ENCODE results near the gene CDC14B. TPM values are rescaled to one million over a fixed set of nuclear protein-coding genes. Genes with fewer than 3 reads are reported as not detected.

Gene CDC14B
- total RNA-seq, 1 experiment from 2014 or later = 57.1 TPM

DNA sequence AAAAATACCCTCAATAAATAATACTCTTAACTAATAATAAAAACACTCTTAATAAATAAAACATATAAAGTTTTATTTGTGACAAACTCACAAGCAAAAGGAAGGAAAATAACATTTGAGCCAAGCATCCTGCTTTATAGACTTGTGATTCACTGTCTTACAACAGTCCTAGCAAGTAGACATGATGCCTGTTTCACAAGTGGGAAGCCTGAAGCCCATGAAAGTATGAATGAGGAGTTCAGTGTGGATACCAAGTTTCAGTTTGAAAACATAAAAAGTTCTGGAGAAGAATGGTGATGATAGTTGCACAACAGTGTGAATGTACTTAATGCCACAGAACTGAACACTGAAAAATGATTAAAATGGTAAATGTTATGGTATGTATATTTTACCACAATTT, 158.8 kb downstream of the CDC14B start:
- TF ChIP-seq, protein P1, sequence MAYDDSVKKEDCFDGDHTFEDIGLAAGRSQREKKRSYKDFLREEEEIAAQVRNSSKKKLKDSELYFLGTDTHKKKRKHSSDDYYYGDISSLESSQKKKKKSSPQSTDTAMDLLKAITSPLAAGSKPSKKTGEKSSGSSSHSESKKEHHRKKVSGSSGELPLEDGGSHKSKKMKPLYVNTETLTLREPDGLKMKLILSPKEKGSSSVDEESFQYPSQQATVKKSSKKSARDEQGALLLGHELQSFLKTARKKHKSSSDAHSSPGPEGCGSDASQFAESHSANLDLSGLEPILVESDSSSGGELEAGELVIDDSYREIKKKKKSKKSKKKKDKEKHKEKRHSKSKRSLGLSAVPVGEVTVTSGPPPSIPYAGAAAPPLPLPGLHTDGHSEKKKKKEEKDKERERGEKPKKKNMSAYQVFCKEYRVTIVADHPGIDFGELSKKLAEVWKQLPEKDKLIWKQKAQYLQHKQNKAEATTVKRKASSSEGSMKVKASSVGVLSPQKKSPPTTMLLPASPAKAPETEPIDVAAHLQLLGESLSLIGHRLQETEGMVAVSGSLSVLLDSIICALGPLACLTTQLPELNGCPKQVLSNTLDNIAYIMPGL (CRISPR knock-in tag; IDR thresholded peaks at IDR 0.05) = no peak
- TF ChIP-seq SOX15 (CRISPR knock-in tag; IDR thresholded peaks at IDR 0.05) = no peak
- TF ChIP-seq ZNF263 (CRISPR knock-in tag; IDR thresholded peaks at IDR 0.05; ENCODE audit: low read depth) = no peak
- TF ChIP-seq, protein P2, sequence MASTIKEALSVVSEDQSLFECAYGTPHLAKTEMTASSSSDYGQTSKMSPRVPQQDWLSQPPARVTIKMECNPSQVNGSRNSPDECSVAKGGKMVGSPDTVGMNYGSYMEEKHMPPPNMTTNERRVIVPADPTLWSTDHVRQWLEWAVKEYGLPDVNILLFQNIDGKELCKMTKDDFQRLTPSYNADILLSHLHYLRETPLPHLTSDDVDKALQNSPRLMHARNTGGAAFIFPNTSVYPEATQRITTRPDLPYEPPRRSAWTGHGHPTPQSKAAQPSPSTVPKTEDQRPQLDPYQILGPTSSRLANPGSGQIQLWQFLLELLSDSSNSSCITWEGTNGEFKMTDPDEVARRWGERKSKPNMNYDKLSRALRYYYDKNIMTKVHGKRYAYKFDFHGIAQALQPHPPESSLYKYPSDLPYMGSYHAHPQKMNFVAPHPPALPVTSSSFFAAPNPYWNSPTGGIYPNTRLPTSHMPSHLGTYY (CRISPR knock-in tag; IDR thresholded peaks at IDR 0.05) = no peak
- TF ChIP-seq EMX1 (CRISPR knock-in tag; IDR thresholded peaks at IDR 0.05) = no peak
- no peak for TF ChIP-seq ETV6 (CRISPR knock-in tag; IDR thresholded peaks at IDR 0.05)
- TF ChIP-seq NR1H2 (CRISPR knock-in tag; IDR thresholded peaks at IDR 0.05) = no peak
- no peak for TF ChIP-seq ZNF121 (CRISPR knock-in tag; IDR thresholded peaks at IDR 0.05)
- no peak for TF ChIP-seq ZBTB21 (CRISPR knock-in tag; IDR thresholded peaks at IDR 0.05; ENCODE audit: borderline replicate concordance)
- TF ChIP-seq, protein P3, sequence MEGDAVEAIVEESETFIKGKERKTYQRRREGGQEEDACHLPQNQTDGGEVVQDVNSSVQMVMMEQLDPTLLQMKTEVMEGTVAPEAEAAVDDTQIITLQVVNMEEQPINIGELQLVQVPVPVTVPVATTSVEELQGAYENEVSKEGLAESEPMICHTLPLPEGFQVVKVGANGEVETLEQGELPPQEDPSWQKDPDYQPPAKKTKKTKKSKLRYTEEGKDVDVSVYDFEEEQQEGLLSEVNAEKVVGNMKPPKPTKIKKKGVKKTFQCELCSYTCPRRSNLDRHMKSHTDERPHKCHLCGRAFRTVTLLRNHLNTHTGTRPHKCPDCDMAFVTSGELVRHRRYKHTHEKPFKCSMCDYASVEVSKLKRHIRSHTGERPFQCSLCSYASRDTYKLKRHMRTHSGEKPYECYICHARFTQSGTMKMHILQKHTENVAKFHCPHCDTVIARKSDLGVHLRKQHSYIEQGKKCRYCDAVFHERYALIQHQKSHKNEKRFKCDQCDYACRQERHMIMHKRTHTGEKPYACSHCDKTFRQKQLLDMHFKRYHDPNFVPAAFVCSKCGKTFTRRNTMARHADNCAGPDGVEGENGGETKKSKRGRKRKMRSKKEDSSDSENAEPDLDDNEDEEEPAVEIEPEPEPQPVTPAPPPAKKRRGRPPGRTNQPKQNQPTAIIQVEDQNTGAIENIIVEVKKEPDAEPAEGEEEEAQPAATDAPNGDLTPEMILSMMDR (IDR thresholded peaks at IDR 0.05) = no peak
- no peak for TF ChIP-seq TP53 (CRISPR knock-in tag; IDR thresholded peaks at IDR 0.05)
- TF ChIP-seq, protein P4, sequence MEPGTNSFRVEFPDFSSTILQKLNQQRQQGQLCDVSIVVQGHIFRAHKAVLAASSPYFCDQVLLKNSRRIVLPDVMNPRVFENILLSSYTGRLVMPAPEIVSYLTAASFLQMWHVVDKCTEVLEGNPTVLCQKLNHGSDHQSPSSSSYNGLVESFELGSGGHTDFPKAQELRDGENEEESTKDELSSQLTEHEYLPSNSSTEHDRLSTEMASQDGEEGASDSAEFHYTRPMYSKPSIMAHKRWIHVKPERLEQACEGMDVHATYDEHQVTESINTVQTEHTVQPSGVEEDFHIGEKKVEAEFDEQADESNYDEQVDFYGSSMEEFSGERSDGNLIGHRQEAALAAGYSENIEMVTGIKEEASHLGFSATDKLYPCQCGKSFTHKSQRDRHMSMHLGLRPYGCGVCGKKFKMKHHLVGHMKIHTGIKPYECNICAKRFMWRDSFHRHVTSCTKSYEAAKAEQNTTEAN (CRISPR knock-in tag; IDR thresholded peaks at IDR 0.05) = no peak
- TF ChIP-seq KAT7 (CRISPR knock-in tag; IDR thresholded peaks at IDR 0.05; ENCODE audit: borderline replicate concordance) = no peak
- TF ChIP-seq ZNF317 (CRISPR knock-in tag; IDR thresholded peaks at IDR 0.05; ENCODE audit: borderline replicate concordance, low read depth) = no peak
- TF ChIP-seq ZNF232 (CRISPR knock-in tag; IDR thresholded peaks at IDR 0.05) = no peak
- no peak for TF ChIP-seq GABPB1 (CRISPR knock-in tag; IDR thresholded peaks at IDR 0.05)
- TF ChIP-seq NR2C2 (CRISPR knock-in tag; IDR thresholded peaks at IDR 0.05) = no peak
- H3K27me3 Mint-ChIP-seq (ENCODE audit: low read depth) = no peaks in the 10 kb centered on the region
- CTCF ChIA-PET = no interaction called here
- H3K4me1 Mint-ChIP-seq = peaks cover 47% of the 10 kb centered on the region
- no peaks in the 10 kb centered on the region for H3K9me3 Mint-ChIP-seq
- ATAC-seq = no peak
- DNase-seq (ENCODE audit: low spot score) = no peak
- POLR2A ChIA-PET = interaction anchor here (0.7 kb wide), 1 partner anchor 158 kb away, joined by 4 read pairs; no protein-coding TSS in a partner anchor
- peaks cover 10% of the 10 kb centered on the region for H3K36me3 Mint-ChIP-seq
- no peak overlapping the region for H3K27ac Mint-ChIP-seq
- no peak overlapping the region for H3K4me3 Mint-ChIP-seq

DNA sequence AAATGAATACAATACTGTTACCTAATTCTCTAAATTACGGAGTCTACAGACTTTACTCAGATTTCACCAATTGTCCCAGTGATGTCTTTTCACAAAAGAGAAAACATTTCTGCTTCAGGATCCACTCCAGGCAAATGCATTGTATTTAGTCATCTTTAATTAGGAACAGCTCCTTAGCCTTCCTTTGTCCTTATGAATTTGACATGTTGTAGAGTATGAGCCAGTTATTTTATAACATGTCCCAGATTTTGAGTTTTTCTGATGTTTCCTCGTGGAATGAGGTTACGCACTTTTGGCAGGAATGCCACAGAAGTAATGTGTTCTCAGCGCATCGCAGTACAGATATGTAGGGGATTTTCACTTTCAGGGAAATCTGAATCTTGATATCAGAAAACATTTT, 159.2 kb downstream of the CDC14B start:
- no peak overlapping the region for H3K4me3 Mint-ChIP-seq
- H3K4me1 Mint-ChIP-seq = peaks cover 47% of the 10 kb centered on the region
- H3K9me3 Mint-ChIP-seq = no peaks in the 10 kb centered on the region
- ChIA-PET CTCF (interaction anchor here (1.0 kb wide), 1 partner anchor 106 kb away, joined by 3 read pairs; no protein-coding TSS in a partner anchor), POLR2A (interaction anchor here (0.7 kb wide), 1 partner anchor 159 kb away, joined by 4 read pairs; no protein-coding TSS in a partner anchor)
- no peak for TF ChIP-seq SMAD3 (CRISPR knock-in tag; IDR thresholded peaks at IDR 0.05; ENCODE audit: borderline replicate concordance)
- no peaks in the 10 kb centered on the region for H3K27me3 Mint-ChIP-seq (ENCODE audit: low read depth)
- ATAC-seq = no peak
- DNase-seq (ENCODE audit: low spot score) = no peak
- H3K27ac Mint-ChIP-seq = peak overlapping the region; percentile 73; the same call in 1 of the 2 replicates
- peaks cover 6% of the 10 kb centered on the region for H3K36me3 Mint-ChIP-seq
